Psoas muscle (tissue), 8 donors: Measurements from ENCODE around the gene WDR81. TPM values are rescaled to one million over a fixed set of nuclear protein-coding genes. Genes with fewer than 3 reads are reported as not detected.

Experiments
- ATAC-seq, 4 donors: fragments of 200-7000 bp; cut with Tn5 transposase; one replicate each; pipeline ENCODE4 v1.9.1; 2020; ENCODE audit warnings: moderate library complexity in 3 of 4, mild to moderate bottlenecking in 2 of 4
- DNase-seq, 2 donors: peaks; one replicate each; pipeline ENCODE4 v3.0.0-alpha.2; 2020
- H3K27ac ChIP-seq: fragments of 200-600 bp; one replicate; pipeline ENCODE4 v1.8.0; 2022
- H3K27me3 ChIP-seq, 3 donors: fragments of 200-600 bp in 1 of 3; one replicate each; pipeline versions ENCODE4 v1.6.1 to v1.8.0; 2013 to 2022; ENCODE audit warnings: low read length in 2 of 3, mild to moderate bottlenecking in 2 of 3, moderate library complexity in 1 of 3; ENCODE audit not compliant: insufficient read depth in 3 of 3
- H3K36me3 ChIP-seq, 2 donors: fragments of 200-600 bp in 1 of 2; one replicate each; pipeline versions ENCODE4 v1.6.1 to v1.8.0; 2013 to 2022; ENCODE audit warnings: low read depth in 1 of 2, mild to moderate bottlenecking in 1 of 2, moderate library complexity in 1 of 2; ENCODE audit not compliant: insufficient read depth in 1 of 2
- H3K4me1 ChIP-seq: fragments of 200-600 bp; one replicate; pipeline ENCODE4 v1.8.0; 2022
- H3K4me3 ChIP-seq: fragments of 200-600 bp; one replicate; pipeline ENCODE4 v1.8.0; 2022; ENCODE audit warnings: mild to moderate bottlenecking
- H3K9me3 ChIP-seq: fragments of 200-600 bp; one replicate; pipeline ENCODE4 v1.8.0; 2022
- CTCF ChIP-seq: fragments of 200-600 bp; IDR thresholded peaks from one replicate; pipeline ENCODE4 v1.8.0; 2022; ENCODE audit warnings: antibody characterized with exemption
- WGBS, 3 donors: extraction: QIAGEN DNeasy Blood & Tissue Kit; methylation state at CpG; one replicate each; pipeline versions ENCODE4 v1.1.6 to v1.1.7; 2013; 5-methylcytosine and 5-hydroxymethylcytosine counted together
- intact Hi-C, 2 donors: fragments of 100-400 bp; cut with DNase I; formaldehyde crosslinking; loops; one replicate each; pipeline versions ENCODE4 v1.11.0 to v1.14.2; 2022
- polyA plus RNA-seq, 3 donors: library from polyadenylated mRNA; stranded (reverse); fragments of 200-250 nt; gene quantifications; one replicate each; pipeline ENCODE4 v1.2.3, GENCODE V29; 2013
- total RNA-seq, 4 donors: library from RNA; stranded (reverse); fragmentation: NEBNext Ultra II Directional in 2 of 4; extraction: Animal tissue kit (Norgen Biotek cat#: 25700) in 2 of 4; gene quantifications; one replicate each; pipeline versions ENCODE4 v1.2.1 to v1.2.4, GENCODE V29; 2021 to 2023
- donor health status: healthy with polysubstance abuse.
- donor health status: DM: no; HTN: no; CAD: no; lungs with moderate emphysema.
- donor health status: Bipolar disorder and iron deficiency.
- donor health status: healthy.
- donor health status: DM: yes; HTN: yes; CAD: no.
- donor health status: DM: no; HTN: no; CAD: no.
- donor health status: DM: no; HTN: no; CAD: no.
- donor health status: DM: yes; HTN: yes; CAD: no.

WDR81 gene
- total and polyA plus RNA-seq, 7 donors = 15.1 to 27.9 (median 18.5) TPM

GRCh38 chr17:1729966-1730325 lies 5.4 kb downstream of the WDR81 start:
- Histone ChIP-seq H3K9me3 (no peaks in the 10 kb centered on the region), H3K27ac (peak overlapping the region; percentile 94), H3K36me3 (peaks cover 5 to 62% of the 10 kb centered on the region in 2 donors), H3K4me1 (peaks cover 55% of the 10 kb centered on the region), H3K4me3 (peak overlapping the region; percentile 49), H3K27me3 (no peaks in the 10 kb centered on the region)
- no peak for TF ChIP-seq CTCF
- ATAC-seq = peak; percentile 26 to 54 (median 38)
- intact Hi-C loops = loop anchor here (2.0 to 5.0 kb wide), 3 partner anchors 32 to 137 kb away; partner anchors contain the start of gene SERPINF1 (in 2 of the 2)
- WGBS, 3 donors = 28 to 51% (median 34%) methylated on average over 9 to 15 of the region's 15 CpGs
- no peak for DNase-seq

GRCh38 chr17:1730326-1731193 lies 6.1 kb downstream of the WDR81 start:
- Histone ChIP-seq H3K27ac (peak overlapping the region; percentile 94), H3K27me3 (no peaks in the 10 kb centered on the region), H3K36me3 (peaks cover 5 to 68% of the 10 kb centered on the region in 2 donors), H3K9me3 (no peaks in the 10 kb centered on the region), H3K4me3 (peak overlapping the region; percentile 49), H3K4me1 (peaks cover 49% of the 10 kb centered on the region)
- DNase-seq (peak; percentile 92 to 96), ATAC-seq (peak; percentile 90 to 92 (median 92))
- intact Hi-C loops = loop anchor here in 1 of 2 donors (2.0 kb wide), 1 partner anchor 32 kb away; the partner anchor contains the start of gene SERPINF1
- WGBS, 3 donors = 43 to 57% (median 45%) methylated on average over 36 to 40 of the region's 40 CpGs
- no peak for TF ChIP-seq CTCF

GRCh38 chr17:1731194-1731506 lies 6.6 kb downstream of the WDR81 start:
- no peaks in the 10 kb centered on the region for H3K9me3 ChIP-seq
- ATAC-seq = no peak
- no peak for DNase-seq
- H3K27ac ChIP-seq = peak overlapping the region; percentile 94
- H3K4me3 ChIP-seq = peak overlapping the region; percentile 49
- peaks cover 44% of the 10 kb centered on the region for H3K4me1 ChIP-seq
- H3K36me3 ChIP-seq = peaks cover 5 to 73% of the 10 kb centered on the region in 2 donors
- H3K27me3 ChIP-seq = no peaks in the 10 kb centered on the region
- no peak for TF ChIP-seq CTCF
- WGBS, 3 donors = 48 to 80% (median 64%) methylated on average over 10 of the region's 10 CpGs
- intact Hi-C loops = loop anchor here in 1 of 2 donors (2.0 kb wide), 1 partner anchor 32 kb away; the partner anchor contains the start of gene SERPINF1

- no peaks in the 10 kb centered on the region for H3K27me3 ChIP-seq
- H3K4me3 ChIP-seq = no peak overlapping the region
- ATAC-seq (no peak), DNase-seq (peak in 1 of 2 donors; percentile 11)
- peaks cover 38% of the 10 kb centered on the region for H3K4me1 ChIP-seq
- WGBS, 3 donors = 88 to 93% (median 92%) methylated on average over 21 to 22 of the region's 22 CpGs
- H3K27ac ChIP-seq = peak overlapping the region; percentile 94
- intact Hi-C loops = no loop called here
- H3K36me3 ChIP-seq = peaks cover 5 to 73% of the 10 kb centered on the region in 2 donors
- no peaks in the 10 kb centered on the region for H3K9me3 ChIP-seq
- no peak for TF ChIP-seq CTCF
Measured at GRCh38 chr17:1732241-1732832, 7.8 kb downstream of the WDR81 start.
